Body of pancreas (tissue), 4 donors: Measurements from ENCODE around the gene TNFAIP8. TPM values are rescaled to one million over a fixed set of nuclear protein-coding genes. Genes with fewer than 3 reads are reported as not detected.

Source experiments
- ATAC-seq: fragments of 150-250 bp; one replicate; pipeline ENCODE4 v1.9.1; 2016
- DNase-seq, 4 donors: peaks; one replicate each; pipeline ENCODE4 v3.0.0-alpha.2; 2019
- H3K27ac ChIP-seq, 4 donors: fragments of 200-600 bp; sonication (generic); 1 replicate in 3 of 4; 2 replicates in 1 of 4; pipeline versions ENCODE4 v1.5.1 to v1.6.1; 2016 to 2019; ENCODE audit warnings: mild to moderate bottlenecking in 1 of 4, mixed read lengths in 1 of 4, moderate library complexity in 1 of 4
- H3K27me3 ChIP-seq, 2 donors: fragments of 200-600 bp; sonication (generic); one replicate each; pipeline ENCODE4 v1.6.0; 2016; ENCODE audit warnings: mild to moderate bottlenecking in 1 of 2
- H3K36me3 ChIP-seq, 2 donors: fragments of 200-600 bp; sonication (generic); replicated peaks in 1 of 2; 2 replicates each; pipeline ENCODE4 v1.5.1; 2016; ENCODE audit warnings: low read depth in 2 of 2; ENCODE audit not compliant: insufficient read depth in 1 of 2
- H3K4me1 ChIP-seq: fragments of 200-600 bp; sonication (generic); one replicate; pipeline ENCODE4 v1.6.0; 2016
- H3K4me3 ChIP-seq, 2 donors: fragments of 200-600 bp; sonication (generic); 1 replicate in 1 of 2; 2 replicates in 1 of 2; pipeline ENCODE4 v1.5.1; 2016 to 2019
- H3K9me3 ChIP-seq, 3 donors: fragments of 200-600 bp; sonication (generic); 1 replicate in 2 of 3; 2 replicates in 1 of 3; pipeline ENCODE4 v1.5.1; 2016
- CTCF ChIP-seq, 7 experiments: fragments of 450-650 bp in 4 of 7; fragments of 200-600 bp in 3 of 7; sonication (generic) in 3 of 7; IDR thresholded peaks; one replicate each; pipeline ENCODE4 v1.5.1; 2016 to 2019; ENCODE audit warnings: antibody characterized with exemption in 7 of 7
- POLR2A ChIP-seq, 3 donors: fragments of 450-650 bp; IDR thresholded peaks; one replicate each; pipeline ENCODE4 v1.6.1; 2016; ENCODE audit warnings: antibody characterized with exemption in 3 of 3, mild to moderate bottlenecking in 2 of 3
- WGBS, 2 donors: methylation state at CpG; one replicate each; pipeline ENCODE4 v1.1.5; 2017; 5-methylcytosine and 5-hydroxymethylcytosine counted together
- intact Hi-C: fragments of 100-400 bp; cut with DNase I; formaldehyde crosslinking; loops from one replicate; pipeline ENCODE4 v1.15.1; 2023
- total RNA-seq, 2 donors: library from RNA; depleted of rRNA; stranded (reverse); fragments of >200 nt; gene quantifications; one replicate each; pipeline ENCODE4 v1.1.0, GENCODE V29; 2016

The TNFAIP8 gene
- total RNA-seq, 2 donors from 2014 or later = 15.8 to 32.3 TPM

GRCh38 chr5:119331566-119332095 lies 24.2 kb upstream of the TNFAIP8 start:
- H3K4me1 ChIP-seq = peaks cover 8% of the 10 kb centered on the region
- DNase-seq (no peak), ATAC-seq (no peak)
- no peak overlapping the region for H3K27ac ChIP-seq
- H3K4me3 ChIP-seq = no peak overlapping the region
- H3K27me3 ChIP-seq = no peaks in the 10 kb centered on the region
- no peaks in the 10 kb centered on the region for H3K9me3 ChIP-seq
- H3K36me3 ChIP-seq = no peaks in the 10 kb centered on the region
- WGBS, 2 donors = 73 to 96% methylated on average over 3 of the region's 3 CpGs
- TF ChIP-seq POLR2A (IDR thresholded peaks at IDR 0.05) (no peak), CTCF (IDR thresholded peaks at IDR 0.05) (no peak)
- intact Hi-C loops = no loop called here

- Histone ChIP-seq H3K4me3 (no peak overlapping the region), H3K4me1 (peaks cover 7% of the 10 kb centered on the region), H3K36me3 (no peaks in the 10 kb centered on the region), H3K27me3 (no peaks in the 10 kb centered on the region), H3K9me3 (no peaks in the 10 kb centered on the region), H3K27ac (no peak overlapping the region)
- intact Hi-C loops = no loop called here
- no peak for TF ChIP-seq POLR2A (IDR thresholded peaks at IDR 0.05)
- TF ChIP-seq CTCF (IDR thresholded peaks at IDR 0.05) = no peak
- DNase-seq (no peak), ATAC-seq (no peak)
- WGBS, 2 donors = 78 to 87% methylated on average over 4 of the region's 4 CpGs
These were observed 23.6 kb upstream of the TNFAIP8 start for GRCh38 chr5:119332208-119332607.

GRCh38 chr5:119332978-119333401 lies 22.8 kb upstream of the TNFAIP8 start:
- no peak overlapping the region for H3K4me3 ChIP-seq
- peaks cover 14% of the 10 kb centered on the region for H3K4me1 ChIP-seq
- no peak for TF ChIP-seq POLR2A (IDR thresholded peaks at IDR 0.05)
- no peak for TF ChIP-seq CTCF (IDR thresholded peaks at IDR 0.05)
- no peaks in the 10 kb centered on the region for H3K27me3 ChIP-seq
- no peaks in the 10 kb centered on the region for H3K9me3 ChIP-seq
- ATAC-seq = no peak
- DNase-seq = no peak
- H3K27ac ChIP-seq = no peak overlapping the region
- intact Hi-C loops = no loop called here
- 42 to 44% methylated on average over 4 of the region's 4 CpGs for WGBS, 2 donors
- no peaks in the 10 kb centered on the region for H3K36me3 ChIP-seq

DNA sequence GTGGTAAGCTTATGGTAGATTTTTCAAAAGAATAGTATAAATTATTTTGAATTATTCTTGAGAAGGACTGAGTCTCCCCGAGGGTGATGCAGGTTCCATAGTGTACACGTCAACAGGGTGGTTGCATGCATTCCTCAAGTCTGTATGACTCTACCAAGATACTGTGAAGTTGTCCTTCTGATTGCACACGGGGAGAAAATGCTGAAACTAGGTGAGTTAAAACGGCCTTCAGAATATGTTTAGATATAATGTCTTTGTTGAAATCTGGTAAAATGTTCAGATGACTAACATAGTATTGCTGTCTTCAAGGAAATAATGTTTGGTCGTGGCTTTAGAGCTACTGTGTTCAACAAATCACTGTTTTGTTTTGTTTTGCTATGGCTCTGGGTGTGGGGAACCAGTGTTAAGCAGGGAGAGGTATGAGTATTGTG lies 22.4 kb upstream of the TNFAIP8 start:
- no peak for ATAC-seq
- Histone ChIP-seq H3K9me3 (no peaks in the 10 kb centered on the region), H3K27me3 (no peaks in the 10 kb centered on the region), H3K27ac (no peak overlapping the region), H3K4me3 (no peak overlapping the region), H3K36me3 (no peaks in the 10 kb centered on the region), H3K4me1 (peaks cover 14% of the 10 kb centered on the region)
- 50 to 54% methylated on average over 5 of the region's 5 CpGs for WGBS, 2 donors
- TF ChIP-seq POLR2A (IDR thresholded peaks at IDR 0.05) (no peak), CTCF (IDR thresholded peaks at IDR 0.05) (no peak)
- no peak for DNase-seq
- intact Hi-C loops = no loop called here

- no peaks in the 10 kb centered on the region for H3K9me3 ChIP-seq
- 45 to 64% methylated on average over 4 of the region's 4 CpGs for WGBS, 2 donors
- peaks cover 14% of the 10 kb centered on the region for H3K4me1 ChIP-seq
- intact Hi-C loops = no loop called here
- H3K36me3 ChIP-seq = no peaks in the 10 kb centered on the region
- H3K27me3 ChIP-seq = no peaks in the 10 kb centered on the region
- H3K27ac ChIP-seq = no peak overlapping the region
- ATAC-seq (no peak), DNase-seq (no peak)
- H3K4me3 ChIP-seq = no peak overlapping the region
- TF ChIP-seq CTCF (IDR thresholded peaks at IDR 0.05) (no peak), POLR2A (IDR thresholded peaks at IDR 0.05) (no peak)
These were observed 20.6 kb upstream of the TNFAIP8 start for GRCh38 chr5:119335261-119335677.
